ENCODE results near the gene FKBP5. TPM values are rescaled to one million over a fixed set of nuclear protein-coding genes. Genes with fewer than 3 reads are reported as not detected.

The FKBP5 gene
- total and polyA plus RNA-seq, 2 donors (not counting 1 experiment from before 2014, with no cell fraction given), result 10.9 to 16.3 TPM

GRCh38 chr6:35717449-35718374, 29.0 kb upstream of the FKBP5 start:
- no peaks in the 10 kb centered on the region for H3K79me2 ChIP-seq (ENCODE audit: control insufficient read depth, insufficient read depth, low read length)
- no peaks in the 10 kb centered on the region for H3K36me3 ChIP-seq (ENCODE audit: control insufficient read depth, insufficient read depth, low read length)
- H3K9ac ChIP-seq (ENCODE audit: insufficient read depth, low read length), result no peak overlapping the region
- no peaks in the 10 kb centered on the region for H3K9me3 ChIP-seq (ENCODE audit: control insufficient read depth, insufficient read depth, low read depth, low read length)
- H3K4me3 ChIP-seq (replicated peaks in 1 of 4; ENCODE audit: control extremely low read depth in 1 of 4, insufficient read depth in 1 of 4, low read depth in 3 of 4, low read length in 4 of 4), result no peak overlapping the region
- H3K27me3 ChIP-seq (ENCODE audit: control insufficient read depth, insufficient read depth, low read length), result no peaks in the 10 kb centered on the region
- no peak overlapping the region for H3K4me2 ChIP-seq (ENCODE audit: extremely low read depth, insufficient read depth, low read length)
- DNase-seq (ENCODE audit: low read depth in 2 of 2), result no peak
- peaks cover 10% of the 10 kb centered on the region for H3K4me1 ChIP-seq (ENCODE audit: control insufficient read depth, extremely low read depth, insufficient read depth, low read length)
- H4K20me1 ChIP-seq (ENCODE audit: control insufficient read depth, extremely low read depth, insufficient read depth, low read length), result no peaks in the 10 kb centered on the region
- no peak overlapping the region for H2AFZ ChIP-seq (ENCODE audit: low read length)
- H3K27ac ChIP-seq (ENCODE audit: insufficient read depth, low read length), result no peak overlapping the region
- TF ChIP-seq EZH2 (IDR thresholded peaks at IDR 0.05; ENCODE audit: low read length, missing control alignments) (no peak), CTCF (conservative IDR thresholded peaks at IDR 0.05 in 1 of 2, IDR thresholded peaks at IDR 0.05 in 1 of 2; ENCODE audit: low read depth in 1 of 2, low read length in 2 of 2) (no peak)

GRCh38 chr6:35716798-35717197, 28.1 kb upstream of the FKBP5 start:
- no peaks in the 10 kb centered on the region for H3K27me3 ChIP-seq (ENCODE audit: control insufficient read depth, insufficient read depth, low read length)
- peaks cover 10% of the 10 kb centered on the region for H3K4me1 ChIP-seq (ENCODE audit: control insufficient read depth, extremely low read depth, insufficient read depth, low read length)
- no peak overlapping the region for H3K4me2 ChIP-seq (ENCODE audit: extremely low read depth, insufficient read depth, low read length)
- TF ChIP-seq CTCF (conservative IDR thresholded peaks at IDR 0.05 in 1 of 2, IDR thresholded peaks at IDR 0.05 in 1 of 2; ENCODE audit: low read depth in 1 of 2, low read length in 2 of 2) (no peak), EZH2 (IDR thresholded peaks at IDR 0.05; ENCODE audit: low read length, missing control alignments) (no peak)
- no peaks in the 10 kb centered on the region for H3K36me3 ChIP-seq (ENCODE audit: control insufficient read depth, insufficient read depth, low read length)
- no peak overlapping the region for H3K4me3 ChIP-seq (replicated peaks in 1 of 4; ENCODE audit: control extremely low read depth in 1 of 4, insufficient read depth in 1 of 4, low read depth in 3 of 4, low read length in 4 of 4)
- H3K9ac ChIP-seq (ENCODE audit: insufficient read depth, low read length), result no peak overlapping the region
- H2AFZ ChIP-seq (ENCODE audit: low read length), result no peak overlapping the region
- no peak for DNase-seq (ENCODE audit: low read depth in 2 of 2)
- no peak overlapping the region for H3K27ac ChIP-seq (ENCODE audit: insufficient read depth, low read length)
- no peaks in the 10 kb centered on the region for H4K20me1 ChIP-seq (ENCODE audit: control insufficient read depth, extremely low read depth, insufficient read depth, low read length)
- no peaks in the 10 kb centered on the region for H3K9me3 ChIP-seq (ENCODE audit: control insufficient read depth, insufficient read depth, low read depth, low read length)
- no peaks in the 10 kb centered on the region for H3K79me2 ChIP-seq (ENCODE audit: control insufficient read depth, insufficient read depth, low read length)

- Histone ChIP-seq H3K4me3 (replicated peaks in 1 of 4; ENCODE audit: control extremely low read depth in 1 of 4, insufficient read depth in 1 of 4, low read depth in 3 of 4, low read length in 4 of 4) (no peak overlapping the region), H3K4me2 (ENCODE audit: extremely low read depth, insufficient read depth, low read length) (no peak overlapping the region), H3K79me2 (ENCODE audit: control insufficient read depth, insufficient read depth, low read length) (no peaks in the 10 kb centered on the region), H3K4me1 (ENCODE audit: control insufficient read depth, extremely low read depth, insufficient read depth, low read length) (no peaks in the 10 kb centered on the region), H3K9me3 (ENCODE audit: control insufficient read depth, insufficient read depth, low read depth, low read length) (no peaks in the 10 kb centered on the region), H3K27me3 (ENCODE audit: control insufficient read depth, insufficient read depth, low read length) (no peaks in the 10 kb centered on the region), H4K20me1 (ENCODE audit: control insufficient read depth, extremely low read depth, insufficient read depth, low read length) (no peaks in the 10 kb centered on the region), H3K27ac (ENCODE audit: insufficient read depth, low read length) (no peak overlapping the region), H3K9ac (ENCODE audit: insufficient read depth, low read length) (no peak overlapping the region), H3K36me3 (ENCODE audit: control insufficient read depth, insufficient read depth, low read length) (no peaks in the 10 kb centered on the region), H2AFZ (ENCODE audit: low read length) (no peak overlapping the region)
- DNase-seq (ENCODE audit: low read depth in 2 of 2), result no peak
- TF ChIP-seq EZH2 (IDR thresholded peaks at IDR 0.05; ENCODE audit: low read length, missing control alignments), result no peak
- no peak for TF ChIP-seq CTCF (conservative IDR thresholded peaks at IDR 0.05 in 1 of 2, IDR thresholded peaks at IDR 0.05 in 1 of 2; ENCODE audit: low read depth in 1 of 2, low read length in 2 of 2)
Observed at GRCh38 chr6:35713006-35713767, 24.5 kb upstream of the FKBP5 start.

Data from fibroblast of lung (primary cell).